ENCODE results near the gene SAE1. TPM values are rescaled to one million over a fixed set of nuclear protein-coding genes. Genes with fewer than 3 reads are reported as not detected.
A peak's percentile ranks its signal among the peaks of the same experiment; 100 is the strongest.

SAE1 gene
- total RNA-seq, 2 donors from 2014 or later = 232 to 254 TPM

GRCh38 chr19:47109541-47110375 lies 20.9 kb upstream of the SAE1 start:
- H3K4me3 Mint-ChIP-seq = peak overlapping the region; percentile 93 to 100
- peak; percentile 81 to 82 for DNase-seq
- peak overlapping the region; percentile 94 for H3K27ac Mint-ChIP-seq
- H3K36me3 Mint-ChIP-seq (ENCODE audit: insufficient read depth in 2 of 2) = peaks cover 25 to 41% of the 10 kb centered on the region in 2 donors
- H3K4me1 Mint-ChIP-seq (ENCODE audit: low read depth) = peaks cover 69% of the 10 kb centered on the region
- peak; percentile 16 to 31 for ATAC-seq (replicated peaks in 1 of 2)
- no peaks in the 10 kb centered on the region for H3K9me3 Mint-ChIP-seq
- H3K27me3 Mint-ChIP-seq (ENCODE audit: low read depth) = no peaks in the 10 kb centered on the region

- Mint-ChIP-seq H3K9me3 (no peaks in the 10 kb centered on the region), H3K27ac (peak overlapping the region; percentile 94), H3K4me1 (ENCODE audit: low read depth) (peaks cover 64% of the 10 kb centered on the region), H3K27me3 (ENCODE audit: low read depth) (no peaks in the 10 kb centered on the region), H3K4me3 (peak overlapping the region; percentile 93 to 100), H3K36me3 (ENCODE audit: insufficient read depth in 2 of 2) (peaks cover 25 to 40% of the 10 kb centered on the region in 2 donors)
- no peak for ATAC-seq (replicated peaks in 1 of 2)
- DNase-seq = peak; percentile 48 to 60
Observed at GRCh38 chr19:47110521-47111005, 20.1 kb upstream of the SAE1 start.

GRCh38 chr19:47111006-47111621 lies 19.5 kb upstream of the SAE1 start:
- H3K27me3 Mint-ChIP-seq (ENCODE audit: low read depth) = no peaks in the 10 kb centered on the region
- H3K4me3 Mint-ChIP-seq = peak overlapping the region; percentile 93 to 100
- no peak for ATAC-seq (replicated peaks in 1 of 2)
- H3K9me3 Mint-ChIP-seq = no peaks in the 10 kb centered on the region
- peaks cover 58% of the 10 kb centered on the region for H3K4me1 Mint-ChIP-seq (ENCODE audit: low read depth)
- peak; percentile 59 to 65 for DNase-seq
- peaks cover 22 to 35% of the 10 kb centered on the region in 2 donors for H3K36me3 Mint-ChIP-seq (ENCODE audit: insufficient read depth in 2 of 2)
- peak overlapping the region; percentile 94 for H3K27ac Mint-ChIP-seq

DNA sequence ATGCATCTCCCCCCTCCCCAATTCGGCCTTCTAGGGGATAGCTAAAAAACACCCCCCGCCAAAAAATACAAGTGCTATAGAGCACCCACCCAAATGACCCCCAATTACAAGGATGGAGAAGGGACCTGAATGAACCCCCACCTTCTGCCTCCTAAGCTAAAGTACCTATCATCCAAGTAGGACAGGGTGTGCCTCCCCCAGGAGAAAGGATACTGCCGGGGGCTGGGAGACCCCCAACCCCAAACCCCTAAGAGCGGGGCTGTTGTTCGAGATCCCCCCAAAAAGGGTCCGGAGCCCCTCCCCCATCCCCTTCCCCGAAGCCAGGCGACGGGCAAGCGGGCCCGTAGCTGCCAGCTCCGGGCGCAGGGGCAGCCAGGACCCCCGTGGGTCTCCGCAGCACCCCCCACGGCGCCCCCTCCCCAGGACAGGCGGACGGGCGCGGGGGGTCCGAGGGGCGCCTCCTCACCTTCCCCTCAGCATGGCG lies 18.9 kb upstream of the SAE1 start:
- H3K27me3 Mint-ChIP-seq (ENCODE audit: low read depth) = no peaks in the 10 kb centered on the region
- no peaks in the 10 kb centered on the region for H3K9me3 Mint-ChIP-seq
- peak overlapping the region; percentile 93 to 100 for H3K4me3 Mint-ChIP-seq
- no peak for ATAC-seq (replicated peaks in 1 of 2)
- DNase-seq = no peak
- peaks cover 22 to 35% of the 10 kb centered on the region in 2 donors for H3K36me3 Mint-ChIP-seq (ENCODE audit: insufficient read depth in 2 of 2)
- peaks cover 52% of the 10 kb centered on the region for H3K4me1 Mint-ChIP-seq (ENCODE audit: low read depth)
- H3K27ac Mint-ChIP-seq = peak overlapping the region; percentile 98

- Mint-ChIP-seq H3K27ac (peak overlapping the region; percentile 98), H3K4me1 (ENCODE audit: low read depth) (peaks cover 45% of the 10 kb centered on the region), H3K36me3 (ENCODE audit: insufficient read depth in 2 of 2) (peaks cover 22 to 35% of the 10 kb centered on the region in 2 donors), H3K4me3 (peak overlapping the region; percentile 93 to 100), H3K9me3 (no peaks in the 10 kb centered on the region), H3K27me3 (ENCODE audit: low read depth) (no peaks in the 10 kb centered on the region)
- DNase-seq (peak; percentile 88 to 94), ATAC-seq (replicated peaks in 1 of 2) (peak; percentile 16 to 23)
Observed at GRCh38 chr19:47112166-47112996, 18.3 kb upstream of the SAE1 start.

- H3K27ac Mint-ChIP-seq = peak within 1 kb of the TSS; percentile 98
- DNase-seq (peak; percentile 99 to 100), ATAC-seq (replicated peaks in 1 of 2) (peak; percentile 82 to 84)
- no peaks in the 10 kb centered on the region for H3K9me3 Mint-ChIP-seq
- H3K36me3 Mint-ChIP-seq (ENCODE audit: insufficient read depth in 2 of 2) = peaks cover 21 to 31% of the 10 kb centered on the region in 2 donors
- peaks cover 37% of the 10 kb centered on the region for H3K4me1 Mint-ChIP-seq (ENCODE audit: low read depth)
- H3K27me3 Mint-ChIP-seq (ENCODE audit: low read depth) = no peaks in the 10 kb centered on the region
- peak within 1 kb of the TSS; percentile 93 to 100 for H3K4me3 Mint-ChIP-seq
Observed at GRCh38 chr19:47112997-47113849, 17.4 kb upstream of the SAE1 start, which contains the start of gene ZC3H4. Gene ZC3H4, minus strand, starts transcription at chr19:47113776. Its CDS starts 1,192 bp downstream, at chr19:47112584.

DNA sequence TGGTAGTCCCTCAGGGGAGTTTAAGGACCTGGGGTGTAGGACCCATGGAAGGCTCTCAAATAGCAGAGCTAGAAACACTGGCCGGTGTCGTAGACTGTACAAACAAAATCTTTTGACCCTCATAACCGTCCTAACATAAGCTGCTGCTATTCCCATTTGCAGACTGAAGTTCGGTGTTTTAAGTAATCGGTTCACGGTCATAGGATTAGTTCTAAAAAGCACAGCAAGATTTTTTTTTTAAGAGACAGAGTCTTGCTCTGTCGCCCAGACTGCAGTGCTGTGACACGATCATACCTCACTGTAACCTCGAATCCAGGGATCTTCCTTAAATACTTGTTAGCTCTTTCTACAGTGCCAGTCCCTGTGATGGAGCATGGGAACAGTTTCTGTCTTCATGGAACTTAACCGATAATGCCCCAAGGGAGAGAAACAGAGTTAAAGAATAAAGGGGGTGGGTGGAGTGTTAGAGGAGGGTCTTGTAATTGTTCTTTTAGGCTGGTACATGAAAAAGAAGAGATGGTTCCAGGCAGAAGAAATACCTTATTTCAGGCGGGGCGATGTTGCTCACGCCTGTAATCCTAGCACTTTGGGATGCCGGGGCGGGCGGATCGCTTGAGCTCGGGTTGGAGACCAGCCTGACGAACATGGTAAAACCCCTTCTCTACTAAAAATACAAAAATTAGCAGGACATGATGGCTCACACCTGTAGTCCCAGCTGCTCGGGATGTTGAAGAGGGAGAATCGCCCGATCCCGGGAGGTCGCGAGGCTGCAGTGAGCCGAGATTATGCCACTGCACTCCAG lies 16.6 kb upstream of the SAE1 start:
- Mint-ChIP-seq H3K9me3 (no peaks in the 10 kb centered on the region), H3K36me3 (ENCODE audit: insufficient read depth in 2 of 2) (peaks cover 20 to 28% of the 10 kb centered on the region in 2 donors), H3K27me3 (ENCODE audit: low read depth) (no peaks in the 10 kb centered on the region), H3K4me3 (peak overlapping the region; percentile 93 to 100), H3K27ac (peak overlapping the region; percentile 98), H3K4me1 (ENCODE audit: low read depth) (peaks cover 29% of the 10 kb centered on the region)
- ATAC-seq (replicated peaks in 1 of 2) = no peak
- DNase-seq = no peak

DNA sequence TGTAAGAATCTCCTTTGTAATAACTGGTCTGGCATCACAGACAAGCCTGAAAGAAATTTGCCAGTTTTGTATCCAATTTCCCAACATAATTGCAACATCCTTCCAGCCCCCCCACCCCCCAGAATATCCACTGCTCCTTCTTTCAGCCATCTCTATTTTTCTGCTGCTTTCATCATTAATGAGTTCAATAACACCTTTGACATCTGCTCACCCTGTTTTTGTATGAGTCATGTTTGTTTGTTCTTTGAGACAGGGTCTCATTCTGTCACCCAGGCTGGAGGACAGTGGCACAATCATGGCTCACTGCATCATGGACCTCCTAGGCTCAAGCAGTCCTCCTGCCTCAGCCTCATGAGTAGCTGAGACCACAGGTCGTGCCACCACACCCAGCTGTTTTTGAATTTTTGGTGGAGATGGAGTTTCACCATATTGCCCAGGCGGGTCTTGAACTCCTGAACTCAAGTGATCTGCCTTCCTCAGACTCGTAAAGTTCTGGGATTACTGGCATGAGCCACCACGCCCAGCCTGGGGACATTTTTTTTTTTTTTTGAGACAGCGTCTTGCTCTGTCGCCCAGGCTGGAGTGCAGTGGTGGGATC lies 10.1 kb upstream of the SAE1 start:
- Mint-ChIP-seq H3K27me3 (ENCODE audit: low read depth) (no peaks in the 10 kb centered on the region), H3K4me3 (no peak overlapping the region), H3K4me1 (ENCODE audit: low read depth) (peaks cover 5% of the 10 kb centered on the region), H3K27ac (no peak overlapping the region), H3K9me3 (no peaks in the 10 kb centered on the region), H3K36me3 (ENCODE audit: insufficient read depth in 2 of 2) (no peaks in the 10 kb centered on the region)
- DNase-seq = no peak
- no peak for ATAC-seq (replicated peaks in 1 of 2)

GRCh38 chr19:47122359-47123335 lies 8.0 kb upstream of the SAE1 start:
- Mint-ChIP-seq H3K27ac (no peak overlapping the region), H3K4me1 (ENCODE audit: low read depth) (peaks cover 5% of the 10 kb centered on the region), H3K4me3 (no peak overlapping the region), H3K9me3 (no peaks in the 10 kb centered on the region), H3K36me3 (ENCODE audit: insufficient read depth in 2 of 2) (no peaks in the 10 kb centered on the region), H3K27me3 (ENCODE audit: low read depth) (no peaks in the 10 kb centered on the region)
- no peak for DNase-seq
- ATAC-seq (replicated peaks in 1 of 2) = no peak

GRCh38 chr19:47123406-47123805 lies 7.2 kb upstream of the SAE1 start:
- Mint-ChIP-seq H3K27me3 (ENCODE audit: low read depth) (no peaks in the 10 kb centered on the region), H3K36me3 (ENCODE audit: insufficient read depth in 2 of 2) (no peaks in the 10 kb centered on the region), H3K4me1 (ENCODE audit: low read depth) (peaks cover 5% of the 10 kb centered on the region), H3K4me3 (no peak overlapping the region), H3K9me3 (no peaks in the 10 kb centered on the region), H3K27ac (no peak overlapping the region)
- ATAC-seq (replicated peaks in 1 of 2) = no peak
- DNase-seq = no peak
